ENCODE data around the gene RBM23. TPM values are rescaled to one million over a fixed set of nuclear protein-coding genes. Genes with fewer than 3 reads are reported as not detected.

RBM23 gene
- total and polyA plus RNA-seq, 4 donors: 27.7 to 104 (median 71.7) TPM

DNA sequence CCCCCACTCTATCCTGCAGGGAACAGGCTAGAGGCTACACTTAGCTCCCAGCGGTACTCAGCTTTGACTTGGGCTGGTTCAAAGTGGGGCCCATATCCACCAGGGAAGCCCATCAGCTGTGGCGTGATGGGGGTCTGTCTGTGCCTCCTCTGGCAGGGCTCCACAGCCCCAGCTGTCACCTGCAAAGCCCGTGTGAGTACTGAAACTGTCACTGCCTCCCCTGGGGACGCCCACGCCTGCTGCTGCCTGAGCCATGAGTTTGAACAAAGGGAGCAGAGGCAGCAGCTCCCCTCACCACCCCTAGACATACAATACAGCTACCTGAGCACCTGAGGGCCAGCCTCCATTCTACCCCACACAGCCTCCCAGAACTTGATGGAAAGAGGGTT, 31.0 kb downstream of the RBM23 start:
- Histone ChIP-seq H3K9ac (ENCODE audit: insufficient read depth in 1 of 2, low read length in 2 of 2) (no peak overlapping the region), H3K9me3 (ENCODE audit: control insufficient read depth in 4 of 4, insufficient read depth in 3 of 4, low read length in 3 of 4) (no peaks in the 10 kb centered on the region), H3K4me1 (ENCODE audit: control insufficient read depth in 5 of 5, insufficient read depth in 5 of 5, low read length in 5 of 5) (peaks cover 0 to 15% (median 6%) of the 10 kb centered on the region in 5 donors), H3K27me3 (ENCODE audit: control insufficient read depth in 3 of 3, insufficient read depth in 3 of 3, low read length in 2 of 3) (no peaks in the 10 kb centered on the region), H3K36me3 (ENCODE audit: control insufficient read depth in 4 of 4, insufficient read depth in 4 of 4, low read length in 4 of 4) (no peaks in the 10 kb centered on the region), H3K27ac (ENCODE audit: low read depth in 1 of 2, low read length in 1 of 2) (no peak overlapping the region), H3K4me3 (no peak overlapping the region)
- TF ChIP-seq, protein P1, sequence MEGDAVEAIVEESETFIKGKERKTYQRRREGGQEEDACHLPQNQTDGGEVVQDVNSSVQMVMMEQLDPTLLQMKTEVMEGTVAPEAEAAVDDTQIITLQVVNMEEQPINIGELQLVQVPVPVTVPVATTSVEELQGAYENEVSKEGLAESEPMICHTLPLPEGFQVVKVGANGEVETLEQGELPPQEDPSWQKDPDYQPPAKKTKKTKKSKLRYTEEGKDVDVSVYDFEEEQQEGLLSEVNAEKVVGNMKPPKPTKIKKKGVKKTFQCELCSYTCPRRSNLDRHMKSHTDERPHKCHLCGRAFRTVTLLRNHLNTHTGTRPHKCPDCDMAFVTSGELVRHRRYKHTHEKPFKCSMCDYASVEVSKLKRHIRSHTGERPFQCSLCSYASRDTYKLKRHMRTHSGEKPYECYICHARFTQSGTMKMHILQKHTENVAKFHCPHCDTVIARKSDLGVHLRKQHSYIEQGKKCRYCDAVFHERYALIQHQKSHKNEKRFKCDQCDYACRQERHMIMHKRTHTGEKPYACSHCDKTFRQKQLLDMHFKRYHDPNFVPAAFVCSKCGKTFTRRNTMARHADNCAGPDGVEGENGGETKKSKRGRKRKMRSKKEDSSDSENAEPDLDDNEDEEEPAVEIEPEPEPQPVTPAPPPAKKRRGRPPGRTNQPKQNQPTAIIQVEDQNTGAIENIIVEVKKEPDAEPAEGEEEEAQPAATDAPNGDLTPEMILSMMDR (IDR thresholded peaks at IDR 0.05; ENCODE audit: control extremely low read depth, extremely low read depth): no peak
- ATAC-seq (ENCODE audit: insufficient read depth, low FRiP score): no peak
- DNase-seq: no peak
- WGBS, 2 donors: 77 to 78% methylated on average over 5 of the region's 5 CpGs

DNA sequence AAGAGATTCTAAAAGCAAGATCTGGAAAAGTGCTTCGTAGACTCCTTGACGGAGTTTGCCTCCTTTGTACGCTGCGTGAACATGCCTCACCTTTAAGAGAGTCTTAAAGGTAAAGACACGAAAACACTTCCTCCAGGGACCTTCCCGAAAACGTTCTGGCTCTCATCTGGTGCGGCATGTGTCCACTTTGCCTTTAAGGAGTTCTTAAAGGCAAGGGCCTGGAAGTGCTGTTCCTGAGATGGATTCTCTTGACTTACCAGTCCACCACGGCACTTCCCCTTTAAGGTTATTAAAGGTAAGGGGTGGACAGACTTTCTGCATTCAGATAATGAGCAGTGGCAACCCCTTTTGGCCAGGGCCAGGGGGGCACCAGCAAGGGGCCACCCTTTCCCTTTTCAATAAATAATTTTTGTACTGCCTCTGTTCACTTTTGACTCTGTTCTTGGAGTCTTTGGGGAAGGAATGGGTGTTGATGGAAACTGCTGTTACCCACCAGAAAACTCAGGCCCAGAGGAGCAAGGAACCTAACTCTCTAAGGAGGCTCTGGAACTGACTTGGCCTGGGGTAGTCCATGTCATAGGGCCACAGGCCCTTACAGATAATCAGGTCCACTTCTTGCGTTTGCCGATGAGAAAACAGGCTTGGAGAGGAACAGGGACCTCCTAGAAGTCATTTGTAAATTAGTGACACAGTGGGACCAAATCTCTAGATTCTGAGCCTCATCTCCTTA, 31.5 kb downstream of the RBM23 start:
- no peaks in the 10 kb centered on the region for H3K36me3 ChIP-seq (ENCODE audit: control insufficient read depth in 4 of 4, insufficient read depth in 4 of 4, low read length in 4 of 4)
- TF ChIP-seq, protein P1 (IDR thresholded peaks at IDR 0.05; ENCODE audit: control extremely low read depth, extremely low read depth): no peak
- no peaks in the 10 kb centered on the region for H3K27me3 ChIP-seq (ENCODE audit: control insufficient read depth in 3 of 3, insufficient read depth in 3 of 3, low read length in 2 of 3)
- peak overlapping the region in 1 of 2 donors; percentile 72 for H3K27ac ChIP-seq (ENCODE audit: low read depth in 1 of 2, low read length in 1 of 2)
- H3K4me1 ChIP-seq (ENCODE audit: control insufficient read depth in 5 of 5, insufficient read depth in 5 of 5, low read length in 5 of 5): peaks cover 0 to 18% (median 7%) of the 10 kb centered on the region in 5 donors
- no peaks in the 10 kb centered on the region for H3K9me3 ChIP-seq (ENCODE audit: control insufficient read depth in 4 of 4, insufficient read depth in 3 of 4, low read length in 3 of 4)
- DNase-seq: peak; percentile 81 to 90 (median 88)
- 26 to 28% methylated on average over 11 of the region's 11 CpGs for WGBS, 2 donors
- peak overlapping the region; percentile 55 to 64 for H3K9ac ChIP-seq (ENCODE audit: insufficient read depth in 1 of 2, low read length in 2 of 2)
- H3K4me3 ChIP-seq: peak overlapping the region; percentile 29
- peak; percentile 61 for ATAC-seq (ENCODE audit: insufficient read depth, low FRiP score)

DNA sequence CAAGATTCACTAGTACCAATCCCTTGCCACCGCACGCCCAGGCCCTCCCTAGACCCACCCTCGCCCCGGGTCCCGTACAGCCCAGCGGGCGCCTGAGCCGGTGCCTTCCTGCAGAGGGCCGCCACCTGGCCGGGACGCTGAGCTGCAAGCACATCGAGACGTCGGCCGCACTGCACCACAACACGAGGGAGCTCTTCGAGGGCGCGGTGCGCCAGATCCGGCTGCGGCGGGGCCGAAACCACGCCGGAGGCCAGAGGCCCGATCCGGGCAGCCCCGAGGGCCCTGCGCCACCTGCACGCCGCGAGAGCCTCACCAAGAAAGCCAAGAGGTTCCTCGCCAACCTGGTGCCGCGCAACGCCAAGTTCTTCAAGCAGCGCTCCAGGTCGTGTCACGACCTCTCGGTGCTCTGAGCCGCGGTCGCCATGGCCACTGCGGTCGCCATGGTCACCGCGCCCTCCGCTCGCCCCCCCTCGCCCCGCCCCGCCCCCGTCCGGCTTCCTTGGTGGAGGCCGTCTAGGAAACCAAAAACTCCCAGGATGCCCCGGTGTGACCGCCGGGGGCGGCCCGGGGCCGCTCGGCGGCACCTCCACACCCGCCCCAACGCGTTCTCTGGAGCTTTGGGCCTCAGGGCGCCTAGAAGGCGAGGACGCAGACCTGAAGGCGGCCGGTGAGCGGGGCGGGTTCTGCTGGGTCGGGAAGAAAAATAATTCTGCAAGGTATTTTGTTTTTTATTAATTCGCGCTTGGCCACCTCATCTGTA, 32.3 kb downstream of the RBM23 start:
- ATAC-seq (ENCODE audit: insufficient read depth, low FRiP score) (peak; percentile 83), DNase-seq (peak; percentile 63 to 86 (median 72))
- peaks cover 0 to 22% (median 11%) of the 10 kb centered on the region in 5 donors for H3K4me1 ChIP-seq (ENCODE audit: control insufficient read depth in 5 of 5, insufficient read depth in 5 of 5, low read length in 5 of 5)
- TF ChIP-seq, protein P1 (IDR thresholded peaks at IDR 0.05; ENCODE audit: control extremely low read depth, extremely low read depth): no peak
- no peaks in the 10 kb centered on the region for H3K27me3 ChIP-seq (ENCODE audit: control insufficient read depth in 3 of 3, insufficient read depth in 3 of 3, low read length in 2 of 3)
- H3K4me3 ChIP-seq: peak overlapping the region; percentile 44
- WGBS, 2 donors: 3 to 4% methylated on average over 67 to 77 of the region's 77 CpGs
- H3K9me3 ChIP-seq (ENCODE audit: control insufficient read depth in 4 of 4, insufficient read depth in 3 of 4, low read length in 3 of 4): no peaks in the 10 kb centered on the region
- no peaks in the 10 kb centered on the region for H3K36me3 ChIP-seq (ENCODE audit: control insufficient read depth in 4 of 4, insufficient read depth in 4 of 4, low read length in 4 of 4)
- peak overlapping the region; percentile 55 to 64 for H3K9ac ChIP-seq (ENCODE audit: insufficient read depth in 1 of 2, low read length in 2 of 2)
- peak overlapping the region in 1 of 2 donors; percentile 76 for H3K27ac ChIP-seq (ENCODE audit: low read depth in 1 of 2, low read length in 1 of 2)
